H1 (cell line): ENCODE data around the gene ZFP14. TPM values are rescaled to one million over a fixed set of nuclear protein-coding genes. Genes with fewer than 3 reads are reported as not detected.
"Not testable (repeated sequence)": the region's sequence is repeated elsewhere in the genome, so short reads cannot be mapped to it uniquely, and the experiment has no call there.

Source experiments
- CTCF ChIA-PET: fragments of 300-600 bp; sonication (Branson Sonifier 250); formaldehyde crosslinking; loops from one replicate; lab custom pipeline; 2021; ENCODE audit not compliant: partially characterized antibody; lab: Charles Lee
- POLR2A ChIA-PET: fragments of 300-600 bp; sonication (Branson Sonifier 250); formaldehyde crosslinking; loops from one replicate; lab custom pipeline; 2021; ENCODE audit warnings: inconsistent platforms; ENCODE audit not compliant: partially characterized antibody; lab: Charles Lee
- DNase-seq, 2 experiments: peaks; one replicate each; pipeline versions ENCODE4 v3.0.0 to v3.0.0-alpha.2; 2010 to 2022; ENCODE audit warnings: low spot score in 2 of 2, low read depth in 1 of 2, mixed read lengths in 1 of 2
- FAIRE-seq: peaks from 2 replicates; lab custom pipeline; 2011; peaks lifted over from hg19 to GRCh38; lab: Jason Lieb, UNC
- H2AFZ ChIP-seq: 2 replicates; pipeline ENCODE4 v1.8.1; 2012; ENCODE audit warnings: low read length, inconsistent platforms
- H2AK5ac ChIP-seq: 2 replicates; pipeline ENCODE4 v1.6.1; 2013; ENCODE audit warnings: low read depth, low read length
- H2BK120ac ChIP-seq: replicated peaks from 2 replicates; pipeline ENCODE3; 2013; ENCODE audit warnings: low read depth, low read length, inconsistent platforms
- H2BK12ac ChIP-seq: 2 replicates; pipeline ENCODE4 v1.6.1; 2013; ENCODE audit warnings: low read depth, low read length
- H2BK15ac ChIP-seq: 2 replicates; pipeline ENCODE4 v1.6.1; 2013; ENCODE audit warnings: low read length
- H2BK20ac ChIP-seq: 2 replicates; pipeline ENCODE4 v1.6.1; 2013; ENCODE audit warnings: low read length
- H2BK5ac ChIP-seq: 2 replicates; pipeline ENCODE4 v1.6.1; 2013; ENCODE audit warnings: low read depth, low read length
- H3K14ac ChIP-seq: 2 replicates; pipeline ENCODE4 v1.6.1; 2013; ENCODE audit warnings: inconsistent platforms; ENCODE audit not compliant: insufficient read length
- H3K18ac ChIP-seq: 2 replicates; pipeline ENCODE4 v1.6.1; 2013; ENCODE audit warnings: low read length; ENCODE audit errors: extremely low read depth
- H3K23ac ChIP-seq: 2 replicates; pipeline ENCODE4 v1.6.1; 2013; ENCODE audit warnings: inconsistent platforms; ENCODE audit not compliant: insufficient read length
- H3K23me2 ChIP-seq: 2 replicates; pipeline ENCODE4 v1.6.1; 2013; ENCODE audit warnings: low read depth, low read length
- H3K27ac ChIP-seq: 2 replicates; pipeline ENCODE4 v1.6.1; 2011; ENCODE audit warnings: low read depth, low read length, inconsistent platforms
- H3K27me3 ChIP-seq, 4 experiments: replicated peaks in 1 of 4; 1 replicate in 1 of 4; 2 replicates in 3 of 4; pipeline versions ENCODE4 v1.6.1 to v1.8.1; 2011 to 2013; ENCODE audit warnings: low read length in 3 of 4, mild to moderate bottlenecking in 3 of 4, inconsistent platforms in 2 of 4, mixed read lengths in 2 of 4, moderate library complexity in 1 of 4; ENCODE audit not compliant: control insufficient read depth in 3 of 4, insufficient read depth in 3 of 4; ENCODE audit errors: extremely low read depth in 1 of 4
- H3K36me3 ChIP-seq, 4 experiments: 2 replicates each; pipeline versions ENCODE4 v1.6.1 to v1.8.1; 2011 to 2013; ENCODE audit warnings: mild to moderate bottlenecking in 4 of 4, low read length in 3 of 4, moderate library complexity in 2 of 4, control low read depth in 1 of 4, inconsistent platforms in 1 of 4; ENCODE audit not compliant: insufficient read depth in 4 of 4, control insufficient read depth in 2 of 4
- H3K4ac ChIP-seq: replicated peaks from 2 replicates; pipeline ENCODE3; 2013; ENCODE audit warnings: low read length, low read depth, mixed read lengths, inconsistent platforms; ENCODE audit not compliant: insufficient read length
- H3K4me1 ChIP-seq, 4 experiments: replicated peaks in 1 of 4; 1 replicate in 1 of 4; 2 replicates in 3 of 4; pipeline versions ENCODE4 v1.6.1 to v1.8.1; 2011 to 2013; ENCODE audit warnings: low read length in 3 of 4, inconsistent platforms in 2 of 4, mixed read lengths in 1 of 4; ENCODE audit not compliant: insufficient read depth in 4 of 4, control insufficient read depth in 3 of 4
- H3K4me2 ChIP-seq, 2 experiments: 2 replicates each; pipeline versions ENCODE4 v1.6.1 to v1.8.1; 2011 to 2013; ENCODE audit warnings: low read depth in 2 of 2, low read length in 2 of 2, control low read depth in 1 of 2, inconsistent platforms in 1 of 2, mild to moderate bottlenecking in 1 of 2; ENCODE audit not compliant: insufficient read depth in 1 of 2
- H3K4me3 ChIP-seq, 4 experiments: fragments of 200-600, 300-600 bp in 1 of 4; sonication (generic), shearing (Covaris generic), sonication (Bioruptor Twin) in 1 of 4; 2 replicates each; pipeline versions ENCODE4 v1.5.1 to v1.8.1; 2011 to 2016; ENCODE audit warnings: low read length in 4 of 4, low read depth in 3 of 4, control low read depth in 2 of 4, inconsistent platforms in 2 of 4, mild to moderate bottlenecking in 2 of 4, mixed read lengths in 1 of 4, moderate library complexity in 1 of 4; ENCODE audit not compliant: insufficient read depth in 2 of 4; ENCODE audit errors: extremely low read depth in 1 of 4
- H3K56ac ChIP-seq: replicated peaks from 2 replicates; pipeline ENCODE3; 2013; ENCODE audit warnings: low read depth, mild to moderate bottlenecking, mixed read lengths, low read length, inconsistent platforms; ENCODE audit not compliant: insufficient read length
- H3K79me1 ChIP-seq: 2 replicates; pipeline ENCODE4 v1.6.1; 2013; ENCODE audit warnings: low read depth, low read length, control low read depth
- H3K79me2 ChIP-seq, 2 experiments: 2 replicates each; pipeline versions ENCODE4 v1.6.1 to v1.8.1; 2012 to 2013; ENCODE audit warnings: low read length in 2 of 2, mild to moderate bottlenecking in 2 of 2, inconsistent platforms in 1 of 2; ENCODE audit not compliant: insufficient read depth in 2 of 2, control insufficient read depth in 1 of 2
- H3K9ac ChIP-seq, 4 experiments: replicated peaks in 1 of 4; 1 replicate in 1 of 4; 2 replicates in 3 of 4; pipeline versions ENCODE4 v1.6.1 to v1.8.1; 2011 to 2013; ENCODE audit warnings: low read depth in 3 of 4, low read length in 3 of 4, control low read depth in 2 of 4, mild to moderate bottlenecking in 2 of 4, moderate library complexity in 2 of 4, inconsistent platforms in 1 of 4; ENCODE audit errors: extremely low read depth in 1 of 4
- H3K9me3 ChIP-seq, 2 experiments: 2 replicates each; pipeline versions ENCODE4 v1.6.1 to v1.8.1; 2012 to 2013; ENCODE audit warnings: mild to moderate bottlenecking in 2 of 2, moderate library complexity in 2 of 2, control low read depth in 1 of 2, inconsistent platforms in 1 of 2, low read depth in 1 of 2, low read length in 1 of 2, mixed read lengths in 1 of 2; ENCODE audit not compliant: insufficient read depth in 2 of 2
- H4K20me1 ChIP-seq, 2 experiments: replicated peaks in 1 of 2; 2 replicates each; pipeline versions ENCODE3 to v1.8.1; 2011 to 2013; ENCODE audit warnings: inconsistent platforms in 2 of 2, low read length in 2 of 2, mild to moderate bottlenecking in 1 of 2; ENCODE audit not compliant: insufficient read depth in 2 of 2, control insufficient read depth in 1 of 2
- H4K5ac ChIP-seq: 2 replicates; pipeline ENCODE4 v1.6.1; 2013; ENCODE audit warnings: low read length, low read depth, mixed read lengths, inconsistent platforms; ENCODE audit not compliant: insufficient read length
- H4K8ac ChIP-seq: 2 replicates; pipeline ENCODE4 v1.8.0; 2013; ENCODE audit warnings: mild to moderate bottlenecking, moderate library complexity, low read length, inconsistent platforms; ENCODE audit not compliant: insufficient read depth; ENCODE audit errors: extremely low read depth
- H4K91ac ChIP-seq: replicated peaks from 2 replicates; pipeline ENCODE3; 2013; ENCODE audit warnings: low read length, mixed read lengths, inconsistent platforms; ENCODE audit not compliant: insufficient read length
- WGBS, 2 experiments: shearing (Covaris generic) in 1 of 2; methylation state at CpG; one replicate each; pipeline versions ENCODE4 v1.1.6 to v1.1.7; 2013 to 2015; ENCODE audit warnings: low lambda C conversion rate in 2 of 2, mixed read lengths in 2 of 2, inconsistent platforms in 1 of 2, low coverage in 1 of 2, missing lambda C conversion rate in 1 of 2; ENCODE audit not compliant: insufficient replicate concordance in 2 of 2, insufficient coverage in 1 of 2, insufficient read length in 1 of 2; ENCODE audit errors: extremely low coverage in 1 of 2, missing lambda C conversion rate in 1 of 2; 5-methylcytosine and 5-hydroxymethylcytosine counted together
- polyA plus RNA-seq, 7 experiments: library from polyadenylated mRNA; depleted of rRNA in 3 of 7; stranded (reverse) in 5 of 7; unstranded in 2 of 7; fragments of >200 nt in 5 of 7; fragments of 200-250 nt in 2 of 7; gene quantifications; 1 replicate in 5 of 7; 2 replicates in 1 of 7; 4 replicates in 1 of 7; pipeline versions ENCODE4 v1.2.1 to v1.2.3, GENCODE V29; 2011 to 2013; ENCODE audit warnings: missing spikeins in 2 of 7, mixed read lengths in 2 of 7
- total RNA-seq: library from RNA; stranded (reverse); fragmentation: NEBNext Ultra II Directional; extraction: Animal tissue kit (Norgen Biotek cat#: 25700); gene quantifications from 2 replicates; pipeline ENCODE4 v1.2.1, GENCODE V29; 2021

ZFP14 gene
- total and polyA plus RNA-seq, 2 of the 8 experiments (the other 6 are each of a cell fraction or from before 2014, with no cell fraction given) = 1.7 to 8.2 TPM

- H2BK12ac ChIP-seq, H3K79me2 ChIP-seq, POLR2A ChIA-PET, H2BK5ac ChIP-seq, H3K18ac ChIP-seq, H2BK20ac ChIP-seq, H3K4me1 ChIP-seq, H3K23ac ChIP-seq, H3K56ac ChIP-seq, H3K4me3 ChIP-seq, H3K4ac ChIP-seq, H3K27me3 ChIP-seq, H2BK15ac ChIP-seq, FAIRE-seq, H4K91ac ChIP-seq, H3K14ac ChIP-seq, H3K23me2 ChIP-seq, H4K5ac ChIP-seq, DNase-seq, H2BK120ac ChIP-seq, H3K79me1 ChIP-seq, H3K9me3 ChIP-seq, H2AK5ac ChIP-seq, H3K36me3 ChIP-seq, H2AFZ ChIP-seq, H4K8ac ChIP-seq, H3K4me2 ChIP-seq, H3K27ac ChIP-seq, H4K20me1 ChIP-seq, H3K9ac ChIP-seq: not testable (repeated sequence)
- CTCF ChIA-PET = interaction anchor here (0.7 kb wide), 1 partner anchor 207 kb away, joined by 3 read pairs; no protein-coding TSS in a partner anchor
- 86% methylated on average over 22 of the region's 39 CpGs; no CpG with 5 or more reads in 1 of the 2 experiments for WGBS, 2 experiments
These were observed 69.7 kb downstream of the ZFP14 start for GRCh38 chr19:36309309-36309708.

DNA sequence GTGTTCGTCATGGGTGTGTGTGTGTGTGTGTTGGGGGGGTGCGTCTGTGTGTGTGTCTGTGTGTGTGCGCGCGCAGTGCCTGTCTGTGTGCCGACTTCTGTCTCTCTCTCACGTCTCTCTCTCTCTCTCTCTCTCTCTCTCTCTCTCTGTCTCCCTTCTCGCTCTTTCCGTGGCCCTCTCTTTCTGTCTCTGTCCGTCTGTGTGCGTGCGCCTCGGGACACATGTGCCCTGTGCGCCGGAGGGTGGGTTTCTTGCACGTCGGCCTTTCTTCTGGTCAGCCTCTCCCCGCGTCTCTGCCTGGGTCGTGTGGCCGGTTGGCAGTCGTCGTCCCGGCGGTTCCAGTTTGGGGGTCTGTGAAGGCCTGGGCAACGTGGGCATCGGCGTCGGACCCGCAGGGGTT is 86.7 kb downstream of the ZFP14 start:
- H3K4me2 ChIP-seq, H3K27ac ChIP-seq, H3K27me3 ChIP-seq, DNase-seq, H3K4ac ChIP-seq, H3K18ac ChIP-seq, H3K23ac ChIP-seq, H2AFZ ChIP-seq, H2BK15ac ChIP-seq, H3K4me1 ChIP-seq, H3K79me1 ChIP-seq, H3K14ac ChIP-seq, H2BK120ac ChIP-seq, H4K91ac ChIP-seq, CTCF ChIA-PET, H4K5ac ChIP-seq, H2BK12ac ChIP-seq, H3K4me3 ChIP-seq, H3K79me2 ChIP-seq, H2AK5ac ChIP-seq, H3K36me3 ChIP-seq, FAIRE-seq, H2BK5ac ChIP-seq, H3K9ac ChIP-seq, H2BK20ac ChIP-seq, H4K20me1 ChIP-seq, H4K8ac ChIP-seq, H3K9me3 ChIP-seq, H3K56ac ChIP-seq, H3K23me2 ChIP-seq, POLR2A ChIA-PET: not testable (repeated sequence)
- no CpG with 5 or more reads among the region's 30 CpGs for WGBS, 2 experiments
